GM18499 (cell line): ENCODE measurements around the gene LCE3D.

ENCODE experiments used
- ATAC-seq: cut with Tn5 transposase; IDR thresholded peaks from one replicate; pipeline ENCODE4 v1.9.1; 2021; ENCODE audit warnings: moderate number of reproducible peaks; ENCODE audit not compliant: insufficient read depth, unreplicated experiment

LCE3D gene

GRCh38 chr1:152533327-152533938 is 46.9 kb downstream of the LCE3D start:
- no peak for ATAC-seq
